Ovary (tissue), 9 donors: ENCODE data around the gene DUSP19. TPM values are rescaled to one million over a fixed set of nuclear protein-coding genes. Genes with fewer than 3 reads are reported as not detected.

Source experiments
- DNase-seq, 5 donors: peaks; one replicate each; pipeline ENCODE4 v3.0.0-alpha.2; 2019 to 2020
- H3K27ac ChIP-seq, 2 donors: fragments of 200-600 bp; one replicate each; pipeline versions ENCODE4 v1.5.1 to v1.8.0; 2019 to 2022
- H3K27me3 ChIP-seq: fragments of 200-600 bp; one replicate; pipeline ENCODE4 v1.8.0; 2022
- H3K36me3 ChIP-seq: fragments of 200-600 bp; sonication (generic); one replicate; pipeline ENCODE4 v1.5.1; 2019
- H3K4me1 ChIP-seq: one replicate; pipeline ENCODE4 v1.8.1; 2013; ENCODE audit warnings: mild to moderate bottlenecking, moderate library complexity; ENCODE audit not compliant: insufficient read depth
- H3K4me3 ChIP-seq: fragments of 200-600 bp; sonication (generic); one replicate; pipeline ENCODE4 v1.5.1; 2017
- H3K9me3 ChIP-seq, 2 donors: fragments of 200-600 bp in 1 of 2; sonication (generic) in 1 of 2; one replicate each; pipeline versions ENCODE4 v1.5.1 to v1.8.1; 2013 to 2019; ENCODE audit warnings: mild to moderate bottlenecking in 1 of 2, moderate library complexity in 1 of 2
- CTCF ChIP-seq, 3 donors: fragments of 450-650 bp in 2 of 3; fragments of 200-600 bp in 1 of 3; IDR thresholded peaks; one replicate each; pipeline versions ENCODE4 v1.5.1 to v1.8.0; 2016 to 2022; ENCODE audit warnings: antibody characterized with exemption in 3 of 3, mild to moderate bottlenecking in 1 of 3
- EP300 ChIP-seq: sonication (generic); formaldehyde crosslinking; IDR thresholded peaks from one replicate; pipeline ENCODE4 v1.6.1; 2017; ENCODE audit warnings: antibody characterized with exemption
- POLR2A ChIP-seq: fragments of 450-650 bp; IDR thresholded peaks from one replicate; pipeline ENCODE4 v1.6.1; 2017; ENCODE audit warnings: antibody characterized with exemption, mild to moderate bottlenecking, moderate library complexity
- WGBS, 3 donors: extraction: QIAGEN DNeasy Blood & Tissue Kit in 1 of 3; methylation state at CpG; one replicate each; pipeline versions ENCODE4 v1.1.5 to v1.1.7; 2013 to 2017; 5-methylcytosine and 5-hydroxymethylcytosine counted together
- intact Hi-C, 4 donors: fragments of 100-400 bp; cut with DNase I; formaldehyde crosslinking; loops; one replicate each; pipeline versions ENCODE4 v1.11.0 to v1.15.1; 2022 to 2023
- polyA plus RNA-seq, 2 donors: library from polyadenylated mRNA; stranded (reverse); fragments of 200-250 nt in 1 of 2; fragments of 350-450 nt in 1 of 2; fragmentation: Illumina TruSeq in 1 of 2; extraction: RNeasy Lipid Tissue Mini Kit (QIAGEN cat#74804) in 1 of 2; gene quantifications; one replicate each; pipeline ENCODE4 v1.2.3, GENCODE V29; 2013 to 2014
- total RNA-seq, 7 donors: library from RNA; depleted of rRNA in 2 of 7; stranded (reverse); fragments of >200 nt in 2 of 7; fragmentation: NEBNext Ultra II Directional in 3 of 7; extraction: Animal tissue kit (Norgen Biotek cat#: 25700) in 3 of 7; gene quantifications; one replicate each; pipeline versions ENCODE4 v1.1.0 to v1.2.4, GENCODE V29; 2016 to 2023
- donor health status: DM: no; HTN: no; CAD: no; lungs with moderate emphysema.
- donor health status: DM: no; HTN: no; CAD: no.
- donor health status: Bipolar disorder and iron deficiency.
- donor health status: DM: yes; HTN: yes; CAD: no.
- donor health status: DM: no; HTN: no; CAD: no.
- donor health status: DM: yes; HTN: yes; CAD: no.

The DUSP19 gene
- total and polyA plus RNA-seq, 9 donors, result 1.4 to 5.5 (median 3.4) TPM

GRCh38 chr2:183124957-183125255 is 46.4 kb downstream of the DUSP19 start:
- H3K36me3 ChIP-seq, result no peaks in the 10 kb centered on the region
- TF ChIP-seq EP300 (no peak), POLR2A (no peak), CTCF (IDR thresholded peaks at IDR 0.05) (no peak)
- no peak for DNase-seq
- WGBS, 3 donors, result 0 to 1% (median 1%) methylated on average over 10 of the region's 10 CpGs
- no peaks in the 10 kb centered on the region for H3K27me3 ChIP-seq
- H3K4me1 ChIP-seq, result peaks cover 6% of the 10 kb centered on the region
- peak overlapping the region in 1 of 2 donors; percentile 64 for H3K27ac ChIP-seq
- H3K4me3 ChIP-seq, result peak overlapping the region; percentile 87
- no peaks in the 10 kb centered on the region for H3K9me3 ChIP-seq
- intact Hi-C loops, result loop anchor here in 1 of 4 donors (5.0 kb wide), 1 partner anchor 88 kb away; the partner anchor contains the start of gene NCKAP1

GRCh38 chr2:183125659-183126341 is 47.3 kb downstream of the DUSP19 start:
- peak overlapping the region; percentile 87 for H3K4me3 ChIP-seq
- no peaks in the 10 kb centered on the region for H3K9me3 ChIP-seq
- TF ChIP-seq CTCF (IDR thresholded peaks at IDR 0.05) (no peak), EP300 (no peak), POLR2A (no peak)
- no peaks in the 10 kb centered on the region for H3K36me3 ChIP-seq
- intact Hi-C loops, result no loop called here
- no peaks in the 10 kb centered on the region for H3K27me3 ChIP-seq
- no peak for DNase-seq
- 74 to 81% (median 79%) methylated on average over 11 of the region's 11 CpGs for WGBS, 3 donors
- H3K4me1 ChIP-seq, result peaks cover 6% of the 10 kb centered on the region
- no peak overlapping the region for H3K27ac ChIP-seq

GRCh38 chr2:183126635-183127034 is 48.1 kb downstream of the DUSP19 start:
- Histone ChIP-seq H3K27me3 (no peaks in the 10 kb centered on the region), H3K4me3 (no peak overlapping the region), H3K4me1 (peaks cover 6% of the 10 kb centered on the region), H3K27ac (no peak overlapping the region), H3K36me3 (no peaks in the 10 kb centered on the region), H3K9me3 (no peaks in the 10 kb centered on the region)
- no peak for TF ChIP-seq EP300
- no peak for TF ChIP-seq CTCF (IDR thresholded peaks at IDR 0.05)
- TF ChIP-seq POLR2A, result no peak
- 93 to 96% (median 96%) methylated on average over 2 of the region's 2 CpGs for WGBS, 3 donors
- intact Hi-C loops, result no loop called here
- no peak for DNase-seq

- DNase-seq, result no peak
- Histone ChIP-seq H3K9me3 (no peaks in the 10 kb centered on the region), H3K27ac (no peak overlapping the region), H3K36me3 (no peaks in the 10 kb centered on the region), H3K27me3 (no peaks in the 10 kb centered on the region), H3K4me3 (no peak overlapping the region), H3K4me1 (no peaks in the 10 kb centered on the region)
- 75 to 99% (median 98%) methylated on average over 2 of the region's 2 CpGs for WGBS, 3 donors
- intact Hi-C loops, result no loop called here
- TF ChIP-seq EP300 (no peak), CTCF (IDR thresholded peaks at IDR 0.05) (no peak), POLR2A (no peak)
These were observed 55.5 kb downstream of the DUSP19 start for GRCh38 chr2:183134016-183134415.
